Activated CD8-positive, alpha-beta memory T cell treated with anti-CD3 and anti-CD28 coated beads for 48 hours (primary cell): Measurements from ENCODE around the gene TMEM120A.

Source experiments
- DNase-seq, 3 experiments: peaks; one replicate each; pipeline ENCODE4 v3.0.0-alpha.2; 2020; ENCODE audit warnings: low read depth in 2 of 3, low spot score in 2 of 3

Gene TMEM120A

GRCh38 chr7:75995996-75996395, 1.6 kb upstream of the TMEM120A start:
- no peak for DNase-seq

- no peak for DNase-seq
Measured at GRCh38 chr7:75995052-75995471, 667 bp upstream of the TMEM120A start.

GRCh38 chr7:75993689-75994387, 557 bp downstream of the TMEM120A start:
- no peak for DNase-seq

- DNase-seq, result no peak
Measured at GRCh38 chr7:75992083-75992755, 2.2 kb downstream of the TMEM120A start.

GRCh38 chr7:75991531-75992082, 2.8 kb downstream of the TMEM120A start:
- no peak for DNase-seq

- DNase-seq, result no peak
Measured at GRCh38 chr7:75989500-75990388, 4.7 kb downstream of the TMEM120A start.

- no peak for DNase-seq
Measured at GRCh38 chr7:75988568-75989499, 5.6 kb downstream of the TMEM120A start.

- no peak for DNase-seq
Measured at GRCh38 chr7:75987805-75988567, 6.4 kb downstream of the TMEM120A start.

GRCh38 chr7:75987026-75987804, 7.2 kb downstream of the TMEM120A start:
- no peak for DNase-seq

GRCh38 chr7:75986147-75986781, 8.1 kb downstream of the TMEM120A start:
- DNase-seq, result no peak

GRCh38 chr7:75985518-75986146, 8.8 kb downstream of the TMEM120A start:
- no peak for DNase-seq

GRCh38 chr7:75985009-75985517, 9.3 kb downstream of the TMEM120A start:
- DNase-seq, result no peak

- no peak for DNase-seq
Measured at GRCh38 chr7:75984130-75985008, 10.0 kb downstream of the TMEM120A start.

GRCh38 chr7:75983471-75984129, 10.8 kb downstream of the TMEM120A start:
- no peak for DNase-seq

GRCh38 chr7:75982306-75983064, 11.9 kb downstream of the TMEM120A start:
- no peak for DNase-seq
